Astrocyte (in vitro differentiated cells and primary cell): ENCODE data around the gene STAP1. TPM values are rescaled to one million over a fixed set of nuclear protein-coding genes. Genes with fewer than 3 reads are reported as not detected.

Source experiments
- DNase-seq: peaks from one replicate; pipeline ENCODE4 v3.0.0-alpha.2; 2010; ENCODE audit warnings: low read depth
- FAIRE-seq: peaks from 2 replicates; lab custom pipeline; 2011; peaks lifted over from hg19 to GRCh38; lab: Jason Lieb, UNC
- H2AFZ ChIP-seq: 2 replicates; pipeline ENCODE4 v1.6.0; 2012; ENCODE audit warnings: low read depth, low read length, inconsistent platforms
- H3K27ac ChIP-seq: 2 replicates; pipeline ENCODE4 v1.5.1; 2011; ENCODE audit warnings: low read depth, low read length, inconsistent platforms
- H3K27me3 ChIP-seq: 2 replicates; pipeline ENCODE4 v1.6.0; 2011; ENCODE audit warnings: low read length, inconsistent platforms; ENCODE audit not compliant: insufficient read depth
- H3K36me3 ChIP-seq: 2 replicates; pipeline ENCODE4 v1.5.1; 2011; ENCODE audit warnings: low read length, inconsistent platforms; ENCODE audit not compliant: insufficient read depth
- H3K4me1 ChIP-seq: 2 replicates; pipeline ENCODE4 v1.5.1; 2011; ENCODE audit warnings: low read length, inconsistent platforms; ENCODE audit not compliant: insufficient read depth
- H3K4me2 ChIP-seq: 2 replicates; pipeline ENCODE4 v1.6.0; 2012; ENCODE audit warnings: low read length, inconsistent platforms
- H3K4me3 ChIP-seq: 2 replicates; pipeline ENCODE4 v1.5.1; 2011; ENCODE audit warnings: low read depth, mild to moderate bottlenecking, low read length, inconsistent platforms; ENCODE audit not compliant: insufficient read depth
- H3K79me2 ChIP-seq: 2 replicates; pipeline ENCODE4 v1.6.0; 2012; ENCODE audit warnings: mild to moderate bottlenecking, low read length, inconsistent platforms; ENCODE audit not compliant: insufficient read depth
- H3K9ac ChIP-seq: 2 replicates; pipeline ENCODE4 v1.6.0; 2012; ENCODE audit warnings: mild to moderate bottlenecking, low read length, inconsistent platforms
- H3K9me3 ChIP-seq: 2 replicates; pipeline ENCODE4 v1.5.1; 2012; ENCODE audit warnings: low read depth, mild to moderate bottlenecking, low read length, inconsistent platforms; ENCODE audit not compliant: insufficient read depth
- H4K20me1 ChIP-seq: 2 replicates; pipeline ENCODE4 v1.6.0; 2012; ENCODE audit warnings: low read length, inconsistent platforms; ENCODE audit not compliant: insufficient read depth
- H3K27ac Mint-ChIP-seq: one replicate; pipeline ENCODE4 v1.8.0; 2021; ENCODE audit warnings: mild to moderate bottlenecking, mixed read lengths; ENCODE audit not compliant: unreplicated experiment
- H3K27me3 Mint-ChIP-seq: one replicate; pipeline ENCODE4 v1.8.0; 2021; ENCODE audit warnings: low read depth, mixed read lengths; ENCODE audit not compliant: unreplicated experiment
- H3K36me3 Mint-ChIP-seq: one replicate; pipeline ENCODE4 v1.8.0; 2021; ENCODE audit warnings: low read depth, mixed read lengths; ENCODE audit not compliant: unreplicated experiment
- H3K4me1 Mint-ChIP-seq: one replicate; pipeline ENCODE4 v1.8.0; 2021; ENCODE audit warnings: low read depth, mixed read lengths; ENCODE audit not compliant: unreplicated experiment
- H3K4me3 Mint-ChIP-seq: one replicate; pipeline ENCODE4 v1.8.0; 2021; ENCODE audit warnings: mild to moderate bottlenecking, moderate library complexity, mixed read lengths; ENCODE audit not compliant: unreplicated experiment
- H3K9me3 Mint-ChIP-seq: one replicate; pipeline ENCODE4 v1.8.0; 2021; ENCODE audit warnings: mild to moderate bottlenecking, mixed read lengths; ENCODE audit not compliant: unreplicated experiment
- CTCF ChIP-seq: IDR thresholded peaks from 2 replicates; pipeline ENCODE4 v1.5.1; 2011; ENCODE audit warnings: low read depth, mild to moderate bottlenecking, inconsistent platforms, low read length, moderate library complexity; ENCODE audit not compliant: insufficient read depth
- EZH2 ChIP-seq: IDR thresholded peaks from 2 replicates; pipeline ENCODE4 v1.6.1; 2012; ENCODE audit warnings: mild to moderate bottlenecking, low read length, inconsistent platforms; ENCODE audit not compliant: insufficient read depth
- total RNA-seq: library from RNA; stranded (reverse); gene quantifications from 2 replicates; pipeline ENCODE4 v1.2.1, GENCODE V29; 2021

STAP1 gene
- total RNA-seq, 1 donor from 2014 or later = not detected

DNA sequence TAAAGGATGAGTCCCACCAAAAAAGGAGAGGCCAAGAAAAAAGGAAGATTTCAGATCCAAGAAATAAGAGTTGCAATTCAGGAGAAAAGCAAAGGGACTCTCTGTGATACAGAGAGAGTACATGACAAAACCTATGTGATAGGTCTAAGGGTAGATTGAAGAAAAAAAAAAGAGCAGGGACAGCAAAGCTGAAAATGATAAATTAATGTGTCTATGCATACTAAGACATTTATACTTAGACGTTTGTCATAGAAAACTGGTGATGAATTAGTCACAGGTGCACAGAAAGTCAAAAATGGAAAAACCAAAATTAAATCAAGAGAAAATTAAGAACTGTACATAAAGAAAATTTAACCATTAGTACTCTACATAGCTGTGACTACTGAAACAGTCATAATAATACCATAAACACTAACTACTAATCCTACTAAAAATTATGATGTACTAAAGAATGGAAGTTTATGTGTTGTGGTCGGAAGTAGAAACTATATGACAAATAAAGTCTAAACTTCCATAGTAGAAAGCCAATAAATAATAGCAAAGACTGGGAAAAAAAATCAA, 23.2 kb upstream of the STAP1 start:
- FAIRE-seq = no peak
- H3K36me3 ChIP-seq = peaks cover 37% of the 10 kb centered on the region

GRCh38 chr4:67539830-67540229, 18.7 kb upstream of the STAP1 start:
- H3K36me3 Mint-ChIP-seq = peaks cover 2% of the 10 kb centered on the region
- Histone ChIP-seq H3K9ac (no peak overlapping the region), H3K4me2 (no peak overlapping the region), H4K20me1 (no peaks in the 10 kb centered on the region), H3K79me2 (peaks cover 37% of the 10 kb centered on the region), H2AFZ (no peak overlapping the region), H3K27ac (no peak overlapping the region), H3K4me1 (peaks cover 3% of the 10 kb centered on the region), H3K36me3 (peaks cover 31% of the 10 kb centered on the region), H3K9me3 (no peaks in the 10 kb centered on the region), H3K4me3 (no peak overlapping the region), H3K27me3 (no peaks in the 10 kb centered on the region)
- H3K9me3 Mint-ChIP-seq = no peaks in the 10 kb centered on the region
- no peaks in the 10 kb centered on the region for H3K27me3 Mint-ChIP-seq
- TF ChIP-seq CTCF (no peak), EZH2 (no peak)
- no peak for DNase-seq
- no peak for FAIRE-seq
- H3K4me3 Mint-ChIP-seq = no peak overlapping the region
- H3K4me1 Mint-ChIP-seq = peaks cover 4% of the 10 kb centered on the region
- no peak overlapping the region for H3K27ac Mint-ChIP-seq

More for the DNA sequence above, 23.2 kb upstream of the STAP1 start:
- Histone ChIP-seq H3K4me1 (no peaks in the 10 kb centered on the region), H3K4me2 (no peak overlapping the region), H4K20me1 (no peaks in the 10 kb centered on the region), H3K4me3 (no peak overlapping the region), H3K27me3 (no peaks in the 10 kb centered on the region), H3K27ac (no peak overlapping the region), H3K9ac (no peak overlapping the region), H3K79me2 (peaks cover 5% of the 10 kb centered on the region), H3K9me3 (no peaks in the 10 kb centered on the region), H2AFZ (no peak overlapping the region)
- DNase-seq = no peak
- Mint-ChIP-seq H3K27ac (no peak overlapping the region), H3K4me3 (no peak overlapping the region), H3K9me3 (no peaks in the 10 kb centered on the region), H3K36me3 (peaks cover 20% of the 10 kb centered on the region), H3K27me3 (no peaks in the 10 kb centered on the region), H3K4me1 (no peaks in the 10 kb centered on the region)
- no peak for TF ChIP-seq CTCF
- TF ChIP-seq EZH2 = no peak

GRCh38 chr4:67542076-67542475, 16.5 kb upstream of the STAP1 start:
- no peaks in the 10 kb centered on the region for H3K27me3 Mint-ChIP-seq
- peaks cover 2% of the 10 kb centered on the region for H3K36me3 Mint-ChIP-seq
- Histone ChIP-seq H3K36me3 (peaks cover 30% of the 10 kb centered on the region), H3K27ac (no peak overlapping the region), H3K9me3 (no peaks in the 10 kb centered on the region), H2AFZ (no peak overlapping the region), H3K79me2 (peaks cover 42% of the 10 kb centered on the region), H4K20me1 (no peaks in the 10 kb centered on the region), H3K4me2 (no peak overlapping the region), H3K4me1 (peaks cover 3% of the 10 kb centered on the region), H3K27me3 (no peaks in the 10 kb centered on the region), H3K4me3 (no peak overlapping the region), H3K9ac (no peak overlapping the region)
- TF ChIP-seq CTCF (no peak), EZH2 (no peak)
- no peak for DNase-seq
- no peak overlapping the region for H3K4me3 Mint-ChIP-seq
- H3K4me1 Mint-ChIP-seq = peaks cover 4% of the 10 kb centered on the region
- no peaks in the 10 kb centered on the region for H3K9me3 Mint-ChIP-seq
- FAIRE-seq = no peak
- H3K27ac Mint-ChIP-seq = no peak overlapping the region
